Osteocyte (in vitro differentiated cells): Measurements from ENCODE around the gene EXOSC10. TPM values are rescaled to one million over a fixed set of nuclear protein-coding genes. Genes with fewer than 3 reads are reported as not detected.

Experiments used
- DNase-seq: peaks from one replicate; pipeline ENCODE4 v3.0.0; 2021; ENCODE audit warnings: mixed read lengths; ENCODE audit not compliant: unreplicated experiment; ENCODE audit errors: extremely low spot score
- H3K27ac Mint-ChIP-seq: one replicate; pipeline ENCODE4 v1.8.0; 2021; ENCODE audit warnings: mild to moderate bottlenecking, mixed read lengths; ENCODE audit not compliant: unreplicated experiment
- H3K27me3 Mint-ChIP-seq: one replicate; pipeline ENCODE4 v1.8.0; 2021; ENCODE audit warnings: mixed read lengths; ENCODE audit not compliant: unreplicated experiment
- H3K36me3 Mint-ChIP-seq: one replicate; pipeline ENCODE4 v1.8.0; 2021; ENCODE audit warnings: mixed read lengths; ENCODE audit not compliant: unreplicated experiment
- H3K4me1 Mint-ChIP-seq: one replicate; pipeline ENCODE4 v1.8.0; 2021; ENCODE audit warnings: mixed read lengths; ENCODE audit not compliant: unreplicated experiment
- H3K4me3 Mint-ChIP-seq: one replicate; pipeline ENCODE4 v1.8.0; 2021; ENCODE audit warnings: mild to moderate bottlenecking, moderate library complexity, mixed read lengths; ENCODE audit not compliant: unreplicated experiment
- H3K9me3 Mint-ChIP-seq: one replicate; pipeline ENCODE4 v1.8.0; 2021; ENCODE audit warnings: mixed read lengths; ENCODE audit not compliant: unreplicated experiment
- CTCF ChIP-seq: fragments of 200-600 bp; sonication (generic); IDR thresholded peaks from 2 replicates; pipeline ENCODE4 v1.5.0; 2021; ENCODE audit warnings: antibody characterized with exemption, mild to moderate bottlenecking, moderate library complexity
- total RNA-seq: library from RNA; stranded (reverse); gene quantifications from 2 replicates; pipeline ENCODE4 v1.2.1, GENCODE V29; 2021

EXOSC10 gene
- total RNA-seq, 1 donor from 2014 or later: 66.1 TPM

GRCh38 chr1:11126569-11126968 lies 26.9 kb upstream of the EXOSC10 start:
- Mint-ChIP-seq H3K9me3 (no peaks in the 10 kb centered on the region), H3K36me3 (peaks cover 50% of the 10 kb centered on the region), H3K4me3 (no peak overlapping the region), H3K27ac (no peak overlapping the region), H3K27me3 (no peaks in the 10 kb centered on the region), H3K4me1 (no peaks in the 10 kb centered on the region)
- no peak for TF ChIP-seq CTCF
- DNase-seq: no peak

GRCh38 chr1:11125931-11126330 lies 26.3 kb upstream of the EXOSC10 start:
- DNase-seq: no peak
- no peak for TF ChIP-seq CTCF
- Mint-ChIP-seq H3K9me3 (no peaks in the 10 kb centered on the region), H3K27me3 (no peaks in the 10 kb centered on the region), H3K4me1 (no peaks in the 10 kb centered on the region), H3K36me3 (peaks cover 51% of the 10 kb centered on the region), H3K27ac (no peak overlapping the region), H3K4me3 (no peak overlapping the region)

GRCh38 chr1:11124965-11125364 lies 25.3 kb upstream of the EXOSC10 start:
- H3K4me3 Mint-ChIP-seq: no peak overlapping the region
- no peak for DNase-seq
- H3K36me3 Mint-ChIP-seq: peaks cover 44% of the 10 kb centered on the region
- no peak overlapping the region for H3K27ac Mint-ChIP-seq
- H3K4me1 Mint-ChIP-seq: no peaks in the 10 kb centered on the region
- no peaks in the 10 kb centered on the region for H3K9me3 Mint-ChIP-seq
- H3K27me3 Mint-ChIP-seq: no peaks in the 10 kb centered on the region
- TF ChIP-seq CTCF: no peak

GRCh38 chr1:11116318-11116717 lies 16.6 kb upstream of the EXOSC10 start:
- Mint-ChIP-seq H3K27ac (no peak overlapping the region), H3K36me3 (peaks cover 50% of the 10 kb centered on the region), H3K4me1 (no peaks in the 10 kb centered on the region), H3K4me3 (no peak overlapping the region), H3K9me3 (no peaks in the 10 kb centered on the region), H3K27me3 (no peaks in the 10 kb centered on the region)
- no peak for DNase-seq
- TF ChIP-seq CTCF: no peak

GRCh38 chr1:11114966-11115365 lies 15.3 kb upstream of the EXOSC10 start:
- no peak for DNase-seq
- H3K4me1 Mint-ChIP-seq: no peaks in the 10 kb centered on the region
- H3K27me3 Mint-ChIP-seq: no peaks in the 10 kb centered on the region
- TF ChIP-seq CTCF: no peak
- H3K4me3 Mint-ChIP-seq: no peak overlapping the region
- peaks cover 47% of the 10 kb centered on the region for H3K36me3 Mint-ChIP-seq
- no peak overlapping the region for H3K27ac Mint-ChIP-seq
- no peaks in the 10 kb centered on the region for H3K9me3 Mint-ChIP-seq
